Mesenchymal stem cell (in vitro differentiated cells and primary cell): ENCODE data around the gene ALG3.
A peak's percentile ranks its signal among the peaks of the same experiment; 100 is the strongest.

ENCODE experiments used
- DNase-seq: peaks from one replicate; pipeline ENCODE4 v3.0.0-alpha.2; 2013
- H2AFZ ChIP-seq: one replicate; pipeline ENCODE4 v1.6.1; 2013; ENCODE audit warnings: low read depth, mild to moderate bottlenecking, control low read depth, inconsistent platforms, low read length, moderate library complexity
- H2AK5ac ChIP-seq: 2 replicates; pipeline ENCODE4 v1.6.1; 2013; ENCODE audit warnings: low read length, moderate library complexity, mild to moderate bottlenecking, inconsistent platforms; ENCODE audit not compliant: severe bottlenecking
- H2BK120ac ChIP-seq: one replicate; pipeline ENCODE4 v1.6.1; 2013; ENCODE audit warnings: low read depth, mild to moderate bottlenecking, inconsistent platforms, low read length, moderate library complexity
- H2BK12ac ChIP-seq, 2 experiments: one replicate each; pipeline ENCODE4 v1.6.1; 2013; ENCODE audit warnings: inconsistent platforms in 2 of 2, low read length in 2 of 2, mild to moderate bottlenecking in 2 of 2, moderate library complexity in 2 of 2, control low read depth in 1 of 2
- H2BK15ac ChIP-seq: one replicate; pipeline ENCODE4 v1.6.1; 2013; ENCODE audit warnings: mild to moderate bottlenecking, low read depth, inconsistent platforms; ENCODE audit not compliant: poor library complexity, severe bottlenecking
- H2BK5ac ChIP-seq: 2 replicates; pipeline ENCODE4 v1.6.1; 2013; ENCODE audit warnings: low read depth, mild to moderate bottlenecking, low read length, control low read depth, inconsistent platforms; ENCODE audit not compliant: poor library complexity, severe bottlenecking
- H3K14ac ChIP-seq, 2 experiments: one replicate each; pipeline ENCODE4 v1.6.1; 2013; ENCODE audit warnings: inconsistent platforms in 2 of 2, low read length in 2 of 2, control low read depth in 1 of 2, mild to moderate bottlenecking in 1 of 2, moderate library complexity in 1 of 2
- H3K18ac ChIP-seq, 2 experiments: one replicate each; pipeline ENCODE4 v1.6.1; 2013; ENCODE audit warnings: inconsistent platforms in 2 of 2, low read length in 2 of 2, control low read depth in 1 of 2, low read depth in 1 of 2, mild to moderate bottlenecking in 1 of 2
- H3K23ac ChIP-seq, 2 experiments: one replicate each; pipeline ENCODE4 v1.6.1; 2013; ENCODE audit warnings: inconsistent platforms in 2 of 2, low read length in 2 of 2, mild to moderate bottlenecking in 2 of 2, moderate library complexity in 2 of 2, control low read depth in 1 of 2
- H3K27ac ChIP-seq: 2 replicates; pipeline ENCODE4 v1.5.1; 2013; ENCODE audit warnings: mild to moderate bottlenecking, moderate library complexity, low read length, control low read depth, inconsistent platforms; ENCODE audit not compliant: poor library complexity, severe bottlenecking
- H3K27me3 ChIP-seq, 2 experiments: 2 replicates each; pipeline versions ENCODE4 v1.6.1 to v1.7.0; 2013; ENCODE audit warnings: low read length in 2 of 2, mild to moderate bottlenecking in 2 of 2, moderate library complexity in 2 of 2, control low read depth in 1 of 2, inconsistent platforms in 1 of 2; ENCODE audit not compliant: control insufficient read depth in 1 of 2, insufficient read depth in 1 of 2
- H3K36me3 ChIP-seq, 2 experiments: 2 replicates each; pipeline versions ENCODE4 v1.6.1 to v1.7.0; 2013; ENCODE audit warnings: low read length in 2 of 2, control low read depth in 1 of 2, inconsistent platforms in 1 of 2, low read depth in 1 of 2, mild to moderate bottlenecking in 1 of 2; ENCODE audit not compliant: insufficient read depth in 2 of 2, control insufficient read depth in 1 of 2
- H3K4ac ChIP-seq, 2 experiments: one replicate each; pipeline ENCODE4 v1.6.1; 2013; ENCODE audit warnings: inconsistent platforms in 2 of 2, low read length in 2 of 2, mild to moderate bottlenecking in 2 of 2, moderate library complexity in 2 of 2, control low read depth in 1 of 2, low read depth in 1 of 2
- H3K4me1 ChIP-seq: 2 replicates; pipeline ENCODE4 v1.6.1; 2013; ENCODE audit warnings: low read depth, low read length, control low read depth; ENCODE audit not compliant: control insufficient read depth, insufficient read depth
- H3K4me2 ChIP-seq: 2 replicates; pipeline ENCODE4 v1.6.1; 2013; ENCODE audit warnings: low read length, mild to moderate bottlenecking, inconsistent platforms; ENCODE audit not compliant: poor library complexity, severe bottlenecking
- H3K4me3 ChIP-seq, 2 experiments: 2 replicates each; pipeline versions ENCODE4 v1.5.1 to v1.7.0; 2013; ENCODE audit warnings: low read length in 2 of 2, mild to moderate bottlenecking in 2 of 2, control low read depth in 1 of 2, low read depth in 1 of 2; ENCODE audit not compliant: insufficient read depth in 1 of 2
- H3K79me1 ChIP-seq: replicated peaks from 2 replicates; pipeline ENCODE4 v1.6.1; 2013; ENCODE audit warnings: mild to moderate bottlenecking, control low read depth, low read length, inconsistent platforms; ENCODE audit not compliant: poor library complexity, severe bottlenecking
- H3K9ac ChIP-seq: 2 replicates; pipeline ENCODE4 v1.7.0; 2013; ENCODE audit warnings: mild to moderate bottlenecking, low read length, moderate library complexity
- H3K9me3 ChIP-seq: 2 replicates; pipeline ENCODE4 v1.7.0; 2013; ENCODE audit warnings: mild to moderate bottlenecking, low read length; ENCODE audit not compliant: control insufficient read depth
- H4K8ac ChIP-seq: one replicate; pipeline ENCODE4 v1.6.1; 2013; ENCODE audit warnings: inconsistent platforms, mild to moderate bottlenecking, low read length, moderate library complexity
- H4K91ac ChIP-seq: one replicate; pipeline ENCODE4 v1.6.1; 2013; ENCODE audit warnings: mild to moderate bottlenecking, low read length, inconsistent platforms
- WGBS: methylation state at CpG from one replicate; pipeline ENCODE4 v1.1.7; 2013; ENCODE audit warnings: mixed read lengths; 5-methylcytosine and 5-hydroxymethylcytosine counted together

The ALG3 gene

GRCh38 chr3:184283681-184284080, 34.9 kb upstream of the ALG3 start:
- Histone ChIP-seq H3K79me1 (no peaks in the 10 kb centered on the region), H3K27ac (no peak overlapping the region), H2BK15ac (no peak overlapping the region), H3K18ac (no peak overlapping the region), H2BK12ac (no peak overlapping the region), H4K8ac (no peak overlapping the region), H4K91ac (no peak overlapping the region), H2BK5ac (no peak overlapping the region), H2BK120ac (no peak overlapping the region), H3K4me1 (no peaks in the 10 kb centered on the region), H3K27me3 (peaks cover 27 to 36% of the 10 kb centered on the region in 2 experiments), H3K9me3 (peaks cover 10% of the 10 kb centered on the region), H2AK5ac (no peak overlapping the region), H3K36me3 (no peaks in the 10 kb centered on the region), H3K9ac (no peak overlapping the region), H3K4me2 (no peak overlapping the region), H2AFZ (no peak overlapping the region), H3K4me3 (no peak overlapping the region), H3K4ac (no peak overlapping the region), H3K14ac (no peak overlapping the region), H3K23ac (no peak overlapping the region)
- no peak for DNase-seq
- 86% methylated on average over 8 of the region's 8 CpGs for WGBS

GRCh38 chr3:184282941-184283340, 34.2 kb upstream of the ALG3 start:
- Histone ChIP-seq H4K91ac (no peak overlapping the region), H2BK15ac (no peak overlapping the region), H3K4me2 (no peak overlapping the region), H3K4me3 (no peak overlapping the region), H4K8ac (no peak overlapping the region), H3K23ac (no peak overlapping the region), H2AK5ac (no peak overlapping the region), H2BK5ac (no peak overlapping the region), H3K14ac (no peak overlapping the region), H2AFZ (no peak overlapping the region), H3K4ac (no peak overlapping the region), H3K9ac (no peak overlapping the region), H2BK120ac (no peak overlapping the region), H3K18ac (no peak overlapping the region), H3K79me1 (no peaks in the 10 kb centered on the region), H2BK12ac (no peak overlapping the region), H3K36me3 (no peaks in the 10 kb centered on the region), H3K27ac (no peak overlapping the region), H3K27me3 (peaks cover 27 to 41% of the 10 kb centered on the region in 2 experiments), H3K9me3 (peaks cover 10% of the 10 kb centered on the region), H3K4me1 (no peaks in the 10 kb centered on the region)
- DNase-seq = no peak
- WGBS = 70% methylated on average over 3 of the region's 4 CpGs

GRCh38 chr3:184277366-184277765, 28.6 kb upstream of the ALG3 start:
- Histone ChIP-seq H2BK12ac (no peak overlapping the region), H3K4ac (no peak overlapping the region), H2BK5ac (no peak overlapping the region), H3K36me3 (no peaks in the 10 kb centered on the region), H4K91ac (no peak overlapping the region), H3K9ac (no peak overlapping the region), H2BK15ac (no peak overlapping the region), H3K9me3 (peaks cover 10% of the 10 kb centered on the region), H3K23ac (no peak overlapping the region), H3K14ac (no peak overlapping the region), H3K27ac (no peak overlapping the region), H2AK5ac (no peak overlapping the region), H3K18ac (no peak overlapping the region), H3K27me3 (peaks cover 55 to 64% of the 10 kb centered on the region in 2 experiments), H3K4me2 (no peak overlapping the region), H3K4me1 (peaks cover 6% of the 10 kb centered on the region), H2AFZ (no peak overlapping the region), H3K4me3 (no peak overlapping the region), H3K79me1 (no peaks in the 10 kb centered on the region), H4K8ac (no peak overlapping the region), H2BK120ac (no peak overlapping the region)
- no peak for DNase-seq
- WGBS = 84% methylated on average over 6 of the region's 6 CpGs

GRCh38 chr3:184275961-184276910, 27.5 kb upstream of the ALG3 start, which contains the start of gene ECE2:
Gene ECE2, plus strand, starts transcription at chr3:184276022. Its CDS starts 132 bp downstream, at chr3:184276154.
- Histone ChIP-seq H2AK5ac (no peak within 1 kb of the TSS), H4K8ac (no peak within 1 kb of the TSS), H3K4ac (no peak within 1 kb of the TSS), H3K9ac (no peak within 1 kb of the TSS), H2BK15ac (no peak within 1 kb of the TSS), H2BK5ac (no peak within 1 kb of the TSS), H3K23ac (no peak within 1 kb of the TSS), H2AFZ (no peak within 1 kb of the TSS), H3K79me1 (no peaks in the 10 kb centered on the region), H3K4me1 (peaks cover 6% of the 10 kb centered on the region), H2BK120ac (no peak within 1 kb of the TSS), H3K4me3 (peak within 1 kb of the TSS in 1 of 2 experiments; percentile 47), H3K9me3 (peaks cover 3% of the 10 kb centered on the region), H3K36me3 (no peaks in the 10 kb centered on the region), H2BK12ac (no peak within 1 kb of the TSS), H3K27me3 (peaks cover 55 to 65% of the 10 kb centered on the region in 2 experiments), H3K14ac (no peak within 1 kb of the TSS), H3K18ac (no peak within 1 kb of the TSS), H3K27ac (no peak within 1 kb of the TSS), H3K4me2 (peak within 1 kb of the TSS; percentile 29), H4K91ac (no peak within 1 kb of the TSS)
- DNase-seq = no peak
- WGBS = 29% methylated on average over 55 of the region's 65 CpGs
